ENCODE results near the gene TOR1A. TPM values are rescaled to one million over a fixed set of nuclear protein-coding genes. Genes with fewer than 3 reads are reported as not detected.
"Not testable (repeated sequence)": the region's sequence is repeated elsewhere in the genome, so short reads cannot be mapped to it uniquely, and the experiment has no call there.

TOR1A gene
- total and polyA plus RNA-seq, 2 donors (not counting 1 experiment from before 2014, with no cell fraction given) = 31.5 to 80.2 TPM

DNA sequence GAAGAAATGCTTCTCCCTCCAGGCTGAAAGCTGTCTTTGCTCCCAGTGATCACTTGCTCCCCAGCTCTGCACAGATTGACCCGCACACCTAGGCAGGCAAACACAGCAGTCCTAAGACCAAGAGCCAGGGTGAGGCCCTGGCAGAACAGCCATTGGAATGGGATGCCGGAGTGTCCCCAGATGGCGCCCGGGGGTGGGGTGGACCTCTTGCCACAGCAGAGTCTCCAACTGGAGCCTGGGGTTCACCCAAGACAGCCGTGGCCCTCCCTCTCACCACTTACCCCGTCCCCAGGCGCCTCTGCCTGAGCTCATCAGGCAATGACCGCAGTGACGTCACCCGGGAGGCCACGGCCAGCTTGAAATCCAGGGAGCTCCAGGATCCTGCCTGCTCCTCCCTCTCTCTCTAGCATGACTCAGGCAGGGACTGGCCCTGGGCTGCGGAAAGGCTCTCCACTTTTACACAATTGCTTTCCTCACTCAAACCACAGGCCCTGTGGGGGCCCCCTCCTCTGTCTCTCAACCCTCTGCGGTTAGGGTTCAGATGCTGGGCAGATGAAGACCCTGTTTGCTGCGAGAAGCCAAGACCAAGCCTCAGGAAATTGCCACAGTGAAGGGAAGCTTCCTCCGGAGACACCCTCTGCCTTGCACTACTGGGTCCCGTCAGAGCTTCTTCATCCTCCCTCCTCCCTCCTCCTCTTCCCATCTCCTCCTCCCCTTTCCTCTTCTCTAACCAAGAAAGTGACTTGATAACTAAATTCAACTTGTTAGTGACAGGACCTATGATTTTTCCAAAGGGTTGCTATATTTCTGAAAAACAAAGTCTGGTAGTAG is 46.8 kb downstream of the TOR1A start:
- Histone ChIP-seq H3K9me3 (ENCODE audit: control insufficient read depth, insufficient read depth, low read depth, low read length) (no peaks in the 10 kb centered on the region), H4K20me1 (ENCODE audit: control insufficient read depth, extremely low read depth, insufficient read depth, low read length) (no peaks in the 10 kb centered on the region), H3K27ac (ENCODE audit: insufficient read depth, low read length) (peak overlapping the region; percentile 83), H3K4me3 (replicated peaks in 1 of 4; ENCODE audit: control extremely low read depth in 1 of 4, insufficient read depth in 1 of 4, low read depth in 3 of 4, low read length in 4 of 4) (peak overlapping the region in 2 of 4 experiments; percentile 27 to 39), H3K27me3 (ENCODE audit: control insufficient read depth, insufficient read depth, low read length) (no peaks in the 10 kb centered on the region), H2AFZ (ENCODE audit: low read length) (peak overlapping the region; percentile 1), H3K79me2 (ENCODE audit: control insufficient read depth, insufficient read depth, low read length) (no peaks in the 10 kb centered on the region), H3K4me2 (ENCODE audit: extremely low read depth, insufficient read depth, low read length) (peak overlapping the region; percentile 70), H3K36me3 (ENCODE audit: control insufficient read depth, insufficient read depth, low read length) (no peaks in the 10 kb centered on the region), H3K4me1 (ENCODE audit: control insufficient read depth, extremely low read depth, insufficient read depth, low read length) (peaks cover 18% of the 10 kb centered on the region), H3K9ac (ENCODE audit: insufficient read depth, low read length) (peak overlapping the region; percentile 52)
- TF ChIP-seq EZH2 (IDR thresholded peaks at IDR 0.05; ENCODE audit: low read length, missing control alignments) = no peak
- TF ChIP-seq, protein P1, sequence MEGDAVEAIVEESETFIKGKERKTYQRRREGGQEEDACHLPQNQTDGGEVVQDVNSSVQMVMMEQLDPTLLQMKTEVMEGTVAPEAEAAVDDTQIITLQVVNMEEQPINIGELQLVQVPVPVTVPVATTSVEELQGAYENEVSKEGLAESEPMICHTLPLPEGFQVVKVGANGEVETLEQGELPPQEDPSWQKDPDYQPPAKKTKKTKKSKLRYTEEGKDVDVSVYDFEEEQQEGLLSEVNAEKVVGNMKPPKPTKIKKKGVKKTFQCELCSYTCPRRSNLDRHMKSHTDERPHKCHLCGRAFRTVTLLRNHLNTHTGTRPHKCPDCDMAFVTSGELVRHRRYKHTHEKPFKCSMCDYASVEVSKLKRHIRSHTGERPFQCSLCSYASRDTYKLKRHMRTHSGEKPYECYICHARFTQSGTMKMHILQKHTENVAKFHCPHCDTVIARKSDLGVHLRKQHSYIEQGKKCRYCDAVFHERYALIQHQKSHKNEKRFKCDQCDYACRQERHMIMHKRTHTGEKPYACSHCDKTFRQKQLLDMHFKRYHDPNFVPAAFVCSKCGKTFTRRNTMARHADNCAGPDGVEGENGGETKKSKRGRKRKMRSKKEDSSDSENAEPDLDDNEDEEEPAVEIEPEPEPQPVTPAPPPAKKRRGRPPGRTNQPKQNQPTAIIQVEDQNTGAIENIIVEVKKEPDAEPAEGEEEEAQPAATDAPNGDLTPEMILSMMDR (conservative IDR thresholded peaks at IDR 0.05 in 1 of 2, IDR thresholded peaks at IDR 0.05 in 1 of 2; ENCODE audit: low read depth in 1 of 2, low read length in 2 of 2) = no peak
- DNase-seq (ENCODE audit: low read depth in 2 of 2) = peak; percentile 100

DNA sequence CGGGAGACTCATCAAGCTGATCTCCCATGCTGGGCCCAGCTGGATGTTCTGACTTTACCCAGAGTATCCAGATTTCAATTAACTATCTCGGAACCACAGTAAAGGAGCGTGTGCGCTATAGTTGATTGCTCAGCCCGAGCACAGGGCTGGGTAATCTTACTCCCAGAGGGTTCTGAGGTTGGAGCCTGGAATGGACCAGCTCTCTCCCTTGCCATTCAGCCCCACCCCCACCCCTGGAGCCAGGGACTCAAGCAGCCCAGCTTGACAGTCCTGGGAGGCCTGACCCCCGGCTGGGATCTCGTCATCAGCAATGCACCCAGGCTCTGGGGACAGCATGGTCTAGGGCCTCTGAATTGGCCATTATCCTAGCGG is 47.4 kb downstream of the TOR1A start:
- H3K4me2 ChIP-seq (ENCODE audit: extremely low read depth, insufficient read depth, low read length) = peak overlapping the region; percentile 70
- no peaks in the 10 kb centered on the region for H3K9me3 ChIP-seq (ENCODE audit: control insufficient read depth, insufficient read depth, low read depth, low read length)
- H3K36me3 ChIP-seq (ENCODE audit: control insufficient read depth, insufficient read depth, low read length) = no peaks in the 10 kb centered on the region
- H3K4me1 ChIP-seq (ENCODE audit: control insufficient read depth, extremely low read depth, insufficient read depth, low read length) = peaks cover 18% of the 10 kb centered on the region
- no peak for TF ChIP-seq EZH2 (IDR thresholded peaks at IDR 0.05; ENCODE audit: low read length, missing control alignments)
- TF ChIP-seq, protein P1 (conservative IDR thresholded peaks at IDR 0.05 in 1 of 2, IDR thresholded peaks at IDR 0.05 in 1 of 2; ENCODE audit: low read depth in 1 of 2, low read length in 2 of 2) = no peak
- H2AFZ ChIP-seq (ENCODE audit: low read length) = peak overlapping the region; percentile 1
- H3K79me2 ChIP-seq (ENCODE audit: control insufficient read depth, insufficient read depth, low read length) = no peaks in the 10 kb centered on the region
- DNase-seq (ENCODE audit: low read depth in 2 of 2) = peak in 1 of 2 donors; percentile 33
- no peaks in the 10 kb centered on the region for H4K20me1 ChIP-seq (ENCODE audit: control insufficient read depth, extremely low read depth, insufficient read depth, low read length)
- no peaks in the 10 kb centered on the region for H3K27me3 ChIP-seq (ENCODE audit: control insufficient read depth, insufficient read depth, low read length)
- H3K27ac ChIP-seq (ENCODE audit: insufficient read depth, low read length) = peak overlapping the region; percentile 83
- H3K9ac ChIP-seq (ENCODE audit: insufficient read depth, low read length) = peak overlapping the region; percentile 52
- H3K4me3 ChIP-seq (replicated peaks in 1 of 4; ENCODE audit: control extremely low read depth in 1 of 4, insufficient read depth in 1 of 4, low read depth in 3 of 4, low read length in 4 of 4) = peak overlapping the region in 1 of 4 experiments; percentile 39

DNA sequence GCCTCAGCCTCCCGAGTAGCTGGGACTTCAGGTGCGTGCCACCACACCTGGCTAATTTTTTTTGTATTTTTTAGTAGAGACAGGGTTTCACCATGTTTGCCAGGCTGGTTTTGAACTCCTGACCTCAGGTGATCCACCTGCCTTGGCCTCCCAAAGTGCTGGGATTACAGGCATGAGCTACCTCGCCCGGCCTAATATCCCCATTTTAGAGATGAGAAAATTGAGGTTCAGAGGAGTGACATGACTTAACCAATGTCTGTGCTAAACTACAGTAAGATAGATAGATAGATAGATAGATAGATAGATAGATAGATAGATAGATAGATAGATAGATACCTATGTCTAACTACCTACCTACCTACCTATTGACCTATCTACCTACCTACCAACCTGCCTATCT is 47.8 kb downstream of the TOR1A start:
- H3K36me3 ChIP-seq (ENCODE audit: control insufficient read depth, insufficient read depth, low read length); H3K27me3 ChIP-seq (ENCODE audit: control insufficient read depth, insufficient read depth, low read length); H3K9ac ChIP-seq (ENCODE audit: insufficient read depth, low read length); DNase-seq (ENCODE audit: low read depth in 2 of 2); H2AFZ ChIP-seq (ENCODE audit: low read length); H3K9me3 ChIP-seq (ENCODE audit: control insufficient read depth, insufficient read depth, low read depth, low read length); H4K20me1 ChIP-seq (ENCODE audit: control insufficient read depth, extremely low read depth, insufficient read depth, low read length); H3K4me2 ChIP-seq (ENCODE audit: extremely low read depth, insufficient read depth, low read length); H3K79me2 ChIP-seq (ENCODE audit: control insufficient read depth, insufficient read depth, low read length); H3K4me3 ChIP-seq (replicated peaks in 1 of 4; ENCODE audit: control extremely low read depth in 1 of 4, insufficient read depth in 1 of 4, low read depth in 3 of 4, low read length in 4 of 4): not testable (repeated sequence)
- Histone ChIP-seq H3K4me1 (ENCODE audit: control insufficient read depth, extremely low read depth, insufficient read depth, low read length) (peaks cover 18% of the 10 kb centered on the region), H3K27ac (ENCODE audit: insufficient read depth, low read length) (peak overlapping the region; percentile 83)
